ENCODE data around the gene LANCL1.
A peak's percentile ranks its signal among the peaks of the same experiment; 100 is the strongest.

LANCL1 gene

GRCh38 chr2:210480079-210480478 is 3.5 kb upstream of the LANCL1 start:
- H3K4me3 ChIP-seq (ENCODE audit: low read depth, low read length) = no peak overlapping the region
- no peak for DNase-seq (ENCODE audit: low read depth)
- TF ChIP-seq, protein P1, sequence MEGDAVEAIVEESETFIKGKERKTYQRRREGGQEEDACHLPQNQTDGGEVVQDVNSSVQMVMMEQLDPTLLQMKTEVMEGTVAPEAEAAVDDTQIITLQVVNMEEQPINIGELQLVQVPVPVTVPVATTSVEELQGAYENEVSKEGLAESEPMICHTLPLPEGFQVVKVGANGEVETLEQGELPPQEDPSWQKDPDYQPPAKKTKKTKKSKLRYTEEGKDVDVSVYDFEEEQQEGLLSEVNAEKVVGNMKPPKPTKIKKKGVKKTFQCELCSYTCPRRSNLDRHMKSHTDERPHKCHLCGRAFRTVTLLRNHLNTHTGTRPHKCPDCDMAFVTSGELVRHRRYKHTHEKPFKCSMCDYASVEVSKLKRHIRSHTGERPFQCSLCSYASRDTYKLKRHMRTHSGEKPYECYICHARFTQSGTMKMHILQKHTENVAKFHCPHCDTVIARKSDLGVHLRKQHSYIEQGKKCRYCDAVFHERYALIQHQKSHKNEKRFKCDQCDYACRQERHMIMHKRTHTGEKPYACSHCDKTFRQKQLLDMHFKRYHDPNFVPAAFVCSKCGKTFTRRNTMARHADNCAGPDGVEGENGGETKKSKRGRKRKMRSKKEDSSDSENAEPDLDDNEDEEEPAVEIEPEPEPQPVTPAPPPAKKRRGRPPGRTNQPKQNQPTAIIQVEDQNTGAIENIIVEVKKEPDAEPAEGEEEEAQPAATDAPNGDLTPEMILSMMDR (IDR thresholded peaks at IDR 0.05; ENCODE audit: low read depth, low read length, missing control alignments) = no peak

DNA sequence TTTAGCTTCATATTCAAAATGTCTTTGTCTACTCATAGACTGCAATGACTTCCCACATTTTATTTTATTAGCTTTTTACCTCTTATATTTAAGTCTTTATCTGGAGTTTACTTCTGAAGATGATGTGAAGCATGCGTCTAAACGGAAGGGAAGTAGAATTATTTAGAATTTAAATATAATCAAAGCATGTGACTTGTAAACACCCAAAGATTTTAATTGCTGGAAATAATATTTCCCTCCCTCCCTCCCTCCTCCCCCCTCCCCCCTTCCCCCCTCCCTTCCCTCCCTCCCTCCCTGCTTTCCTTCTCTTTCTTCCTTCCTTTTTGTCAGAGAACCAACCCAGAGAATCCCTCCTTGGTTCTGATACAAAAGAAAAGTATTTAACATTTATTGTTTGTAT is 2.1 kb upstream of the LANCL1 start:
- TF ChIP-seq, protein P1 (IDR thresholded peaks at IDR 0.05; ENCODE audit: low read depth, low read length, missing control alignments) = no peak
- H3K4me3 ChIP-seq (ENCODE audit: low read depth, low read length) = no peak overlapping the region
- DNase-seq (ENCODE audit: low read depth) = no peak

GRCh38 chr2:210477496-210477895 is 937 bp upstream of the LANCL1 start:
- TF ChIP-seq, protein P1 (IDR thresholded peaks at IDR 0.05; ENCODE audit: low read depth, low read length, missing control alignments) = no peak
- no peak for DNase-seq (ENCODE audit: low read depth)
- H3K4me3 ChIP-seq (ENCODE audit: low read depth, low read length) = no peak overlapping the region; the same call in 1 of the 2 replicates

DNA sequence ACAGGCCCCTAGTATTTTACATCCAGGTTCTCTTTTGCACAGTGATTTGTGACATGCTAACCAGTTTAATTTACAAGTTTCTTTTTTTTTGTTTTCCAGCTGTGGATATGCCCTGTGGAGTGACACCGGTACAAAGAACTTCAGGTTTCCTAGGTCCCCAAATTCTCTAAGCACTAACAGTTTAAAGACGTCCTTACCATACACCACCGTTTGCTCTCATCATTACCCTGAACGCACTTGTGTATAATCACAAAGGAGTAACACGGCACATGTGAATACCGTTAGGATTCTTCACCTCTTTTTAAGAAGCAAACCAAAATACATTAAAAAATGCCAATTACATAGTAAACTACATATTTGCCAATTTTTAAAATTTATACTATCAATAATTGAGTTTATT is 853 bp downstream of the LANCL1 start:
- peak overlapping the region; percentile 93; the same call in 1 of the 2 replicates for H3K4me3 ChIP-seq (ENCODE audit: low read depth, low read length)
- TF ChIP-seq, protein P1 (IDR thresholded peaks at IDR 0.05; ENCODE audit: low read depth, low read length, missing control alignments) = no peak

GRCh38 chr2:210474776-210475175 is 1.8 kb downstream of the LANCL1 start:
- no peak overlapping the region for H3K4me3 ChIP-seq (ENCODE audit: low read depth, low read length)
- no peak for DNase-seq (ENCODE audit: low read depth)
- TF ChIP-seq, protein P1 (IDR thresholded peaks at IDR 0.05; ENCODE audit: low read depth, low read length, missing control alignments) = no peak

More for the DNA sequence above, 853 bp downstream of the LANCL1 start:
- DNase-seq (ENCODE audit: low read depth) = no peak

DNA sequence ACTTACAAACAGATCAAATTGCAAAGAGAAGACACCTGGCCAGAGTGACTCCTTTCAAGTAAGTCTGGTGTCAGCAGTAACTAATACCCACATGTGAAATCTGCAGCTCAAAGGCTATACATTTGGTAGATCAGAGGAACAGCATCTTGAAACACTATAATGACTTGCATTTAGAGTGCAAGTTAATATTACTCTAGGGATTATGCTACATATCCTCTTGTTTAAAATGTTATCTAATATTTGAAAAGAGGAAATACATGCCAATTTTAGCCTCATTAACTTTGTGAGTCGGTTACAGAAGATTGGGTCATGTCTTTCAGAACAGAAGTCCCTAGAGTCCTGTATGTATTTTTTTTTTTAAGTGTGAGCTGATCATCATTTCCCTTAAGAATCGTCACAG is 15.2 kb downstream of the LANCL1 start:
- TF ChIP-seq, protein P1 (IDR thresholded peaks at IDR 0.05; ENCODE audit: low read depth, low read length, missing control alignments) = no peak
- no peak overlapping the region for H3K4me3 ChIP-seq (ENCODE audit: low read depth, low read length)
- DNase-seq (ENCODE audit: low read depth) = no peak
